Pancreas (tissue), 8 donors: Measurements from ENCODE around the gene GPR151. TPM values are rescaled to one million over a fixed set of nuclear protein-coding genes. Genes with fewer than 3 reads are reported as not detected.

ENCODE experiments used
- polyA plus RNA-seq, 2 donors: library from polyadenylated mRNA; stranded (reverse); fragments of 200-250 nt; gene quantifications; one replicate each; pipeline ENCODE4 v1.2.3, GENCODE V29; 2013
- total RNA-seq, 6 donors: library from RNA; stranded (reverse); fragmentation: NEBNext Ultra II Directional in 4 of 6; extraction: Animal tissue kit (Norgen Biotek cat#: 25700) in 4 of 6; gene quantifications; one replicate each; pipeline versions ENCODE4 v1.2.1 to v1.2.4, GENCODE V29; 2021 to 2023
- donor health status: healthy with polysubstance abuse.
- donor health status: DM: no; HTN: no; CAD: no; lungs with moderate emphysema.
- donor health status: DM: no; HTN: no; CAD: no.
- donor health status: Bipolar disorder and iron deficiency.
- donor health status: DM: yes; HTN: yes; CAD: no.
- donor health status: DM: no; HTN: no; CAD: no.
- donor health status: DM: no; HTN: no; CAD: no.
- donor health status: DM: yes; HTN: yes; CAD: no.

GPR151 gene
- total and polyA plus RNA-seq, 8 donors, result not detected

Other genes starting within 250 kb of the GPR151 start
- not detected for gene POU4F3, start 177.4 kb downstream of the GPR151 start, total RNA-seq
- gene POU4F3, start 177.4 kb downstream of the GPR151 start, polyA plus RNA-seq, result not detected
- gene TCERG1, start 68.9 kb downstream of the GPR151 start, total RNA-seq, result 10 to 100 TPM; 11.8 to 22.5 (median 19.6) TPM
- 10 to 100 TPM; 33.8 to 39.3 TPM for gene TCERG1, start 68.9 kb downstream of the GPR151 start, polyA plus RNA-seq